HUES48 (cell line): ENCODE results near the gene FADD.

ENCODE experiments used
- H3K27ac ChIP-seq: one replicate; pipeline ENCODE4 v1.7.0; 2013; ENCODE audit warnings: low read depth, low read length, inconsistent platforms
- H3K27me3 ChIP-seq: 2 replicates; pipeline ENCODE4 v1.6.1; 2013; ENCODE audit warnings: mild to moderate bottlenecking, low read length; ENCODE audit not compliant: control insufficient read depth, insufficient read depth
- H3K36me3 ChIP-seq: 2 replicates; pipeline ENCODE4 v1.6.1; 2013; ENCODE audit warnings: low read length; ENCODE audit not compliant: control insufficient read depth, insufficient read depth
- H3K4me1 ChIP-seq: 2 replicates; pipeline ENCODE4 v1.6.1; 2013; ENCODE audit warnings: mild to moderate bottlenecking, low read length; ENCODE audit not compliant: control insufficient read depth, insufficient read depth
- H3K4me3 ChIP-seq: 2 replicates; pipeline ENCODE4 v1.5.1; 2013; ENCODE audit warnings: mild to moderate bottlenecking, low read depth, low read length
- H3K9ac ChIP-seq: 2 replicates; pipeline ENCODE4 v1.6.1; 2013; ENCODE audit warnings: mild to moderate bottlenecking, low read depth, low read length, moderate library complexity
- H3K9me3 ChIP-seq: 2 replicates; pipeline ENCODE4 v1.6.1; 2013; ENCODE audit warnings: low read length; ENCODE audit not compliant: control insufficient read depth, insufficient read depth

The FADD gene

GRCh38 chr11:70202920-70203750, at the start of gene FADD:
Gene FADD, plus strand, starts transcription at chr11:70203296. Its CDS starts 164 bp downstream, at chr11:70203460.
- Histone ChIP-seq H3K27me3 (no peaks in the 10 kb centered on the region), H3K9ac (peak within 1 kb of the TSS; percentile 88), H3K9me3 (no peaks in the 10 kb centered on the region), H3K4me3 (peak within 1 kb of the TSS; percentile 94), H3K27ac (peak within 1 kb of the TSS; percentile 94), H3K4me1 (peaks cover 11% of the 10 kb centered on the region), H3K36me3 (peaks cover 35% of the 10 kb centered on the region)

- no peaks in the 10 kb centered on the region; the same call in 1 of the 2 replicates for H3K27me3 ChIP-seq
- H3K4me1 ChIP-seq, result no peaks in the 10 kb centered on the region
- H3K36me3 ChIP-seq, result no peaks in the 10 kb centered on the region
- H3K27ac ChIP-seq, result no peak overlapping the region
- H3K9me3 ChIP-seq, result no peaks in the 10 kb centered on the region
- no peak overlapping the region for H3K4me3 ChIP-seq
- no peak overlapping the region for H3K9ac ChIP-seq
Observed at GRCh38 chr11:70155386-70155785, 47.7 kb upstream of the FADD start.

- Histone ChIP-seq H3K9me3 (no peaks in the 10 kb centered on the region), H3K4me1 (no peaks in the 10 kb centered on the region), H3K36me3 (no peaks in the 10 kb centered on the region), H3K27me3 (no peaks in the 10 kb centered on the region; the same call in 1 of the 2 replicates), H3K27ac (no peak overlapping the region), H3K4me3 (no peak overlapping the region), H3K9ac (no peak overlapping the region)
Observed at GRCh38 chr11:70156291-70157037, 46.6 kb upstream of the FADD start.

DNA sequence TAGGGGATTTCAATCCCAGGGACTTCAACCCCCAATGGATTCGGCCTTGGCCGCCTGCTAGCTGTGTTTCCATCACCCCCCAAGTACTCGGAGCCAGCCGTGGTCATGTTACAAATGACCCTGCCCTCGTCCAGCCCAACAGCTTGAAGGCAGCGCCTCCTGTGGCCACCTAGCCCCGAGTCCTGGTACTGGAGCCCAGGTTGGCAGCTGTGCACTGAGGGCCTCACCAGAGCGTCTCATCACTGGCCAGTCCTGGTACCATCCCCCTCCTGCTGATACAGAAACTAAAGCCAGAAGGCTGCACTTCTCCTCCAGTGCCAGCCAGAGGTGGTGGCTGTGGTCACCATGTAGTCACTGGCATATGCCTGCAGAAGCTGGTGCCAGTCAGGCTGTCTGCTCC, 44.9 kb upstream of the FADD start:
- Histone ChIP-seq H3K9me3 (no peaks in the 10 kb centered on the region), H3K27ac (no peak overlapping the region), H3K9ac (no peak overlapping the region), H3K4me1 (no peaks in the 10 kb centered on the region), H3K4me3 (no peak overlapping the region), H3K36me3 (no peaks in the 10 kb centered on the region), H3K27me3 (no peaks in the 10 kb centered on the region; the same call in 1 of the 2 replicates)

- no peaks in the 10 kb centered on the region for H3K36me3 ChIP-seq
- H3K4me3 ChIP-seq, result no peak overlapping the region
- no peak overlapping the region for H3K27ac ChIP-seq
- H3K9me3 ChIP-seq, result no peaks in the 10 kb centered on the region
- no peaks in the 10 kb centered on the region for H3K27me3 ChIP-seq
- H3K4me1 ChIP-seq, result no peaks in the 10 kb centered on the region
- H3K9ac ChIP-seq, result no peak overlapping the region
Observed at GRCh38 chr11:70158757-70159389, 44.2 kb upstream of the FADD start.

DNA sequence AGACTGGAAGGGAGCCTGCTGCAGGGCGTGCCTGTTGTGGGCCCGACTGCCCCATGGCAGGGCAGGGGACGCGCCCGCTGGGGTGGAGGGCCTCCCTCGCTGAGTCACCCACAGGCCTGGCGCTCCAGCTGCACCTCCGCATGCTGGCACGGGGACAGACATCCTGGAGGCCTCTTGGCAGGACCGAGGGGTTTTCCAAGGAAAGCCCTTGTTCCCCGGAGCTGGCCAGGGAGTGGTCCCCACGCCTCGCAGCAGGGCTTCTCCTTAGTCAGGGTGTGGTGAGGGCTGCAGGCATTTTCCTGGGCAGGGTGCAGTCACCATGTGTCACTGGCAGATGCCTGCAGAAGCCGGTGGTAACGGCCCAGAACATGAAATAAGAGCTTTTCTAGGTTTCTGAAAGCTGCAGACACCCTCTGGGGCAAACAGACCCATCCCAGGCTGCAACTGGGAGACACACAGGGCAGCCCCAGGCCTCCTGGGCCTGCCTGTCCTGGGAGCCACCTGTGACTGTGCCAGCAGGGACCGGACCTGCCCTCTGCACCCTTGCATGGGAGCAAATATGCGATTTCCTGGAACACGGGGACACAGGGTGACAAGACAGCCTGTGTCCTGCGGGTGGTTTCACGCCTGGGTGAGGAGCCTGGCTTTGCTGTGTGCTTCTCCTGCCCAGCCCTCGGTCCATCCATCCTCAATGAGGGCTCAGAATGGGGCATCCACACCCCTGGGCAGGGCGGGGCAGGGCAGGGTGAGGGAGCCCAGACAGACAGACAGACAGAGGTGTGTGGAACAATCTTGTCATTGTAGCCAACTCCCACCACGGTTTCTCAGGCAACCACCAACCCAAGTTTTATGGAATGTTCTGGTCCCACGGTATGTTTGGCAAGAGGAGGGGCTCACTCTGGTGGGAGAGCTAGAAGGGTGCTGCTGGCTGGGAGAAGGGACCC, 43.2 kb upstream of the FADD start:
- Histone ChIP-seq H3K9me3 (no peaks in the 10 kb centered on the region), H3K36me3 (no peaks in the 10 kb centered on the region), H3K4me3 (no peak overlapping the region), H3K4me1 (no peaks in the 10 kb centered on the region), H3K27ac (no peak overlapping the region), H3K27me3 (no peaks in the 10 kb centered on the region), H3K9ac (no peak overlapping the region)

DNA sequence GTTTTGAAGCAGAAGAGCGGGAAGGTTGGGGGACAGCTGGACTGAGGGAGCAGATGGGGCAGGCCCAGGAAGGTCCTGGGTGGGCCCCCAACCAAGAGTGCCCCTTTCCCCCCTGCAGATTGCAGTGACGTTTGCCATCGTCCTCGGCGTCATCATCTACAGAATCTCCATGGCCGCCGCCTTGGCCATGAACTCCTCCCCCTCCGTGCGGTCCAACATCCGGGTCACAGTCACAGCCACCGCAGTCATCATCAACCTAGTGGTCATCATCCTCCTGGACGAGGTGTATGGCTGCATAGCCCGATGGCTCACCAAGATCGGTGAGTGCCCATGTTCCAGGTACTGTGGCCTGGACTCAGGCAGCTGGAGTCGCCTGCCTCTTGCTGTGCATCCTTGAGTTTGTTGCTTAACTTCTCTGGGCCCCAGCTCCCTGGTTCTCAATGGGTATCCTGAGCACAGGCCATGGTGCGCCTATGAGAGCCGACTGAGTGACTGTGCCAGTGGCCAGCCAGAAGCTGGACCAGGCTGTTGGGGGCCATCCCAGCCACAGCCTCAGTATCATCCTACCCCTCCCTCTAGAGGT, 42.0 kb upstream of the FADD start:
- Histone ChIP-seq H3K9ac (no peak overlapping the region), H3K27ac (no peak overlapping the region), H3K27me3 (no peaks in the 10 kb centered on the region)

DNA sequence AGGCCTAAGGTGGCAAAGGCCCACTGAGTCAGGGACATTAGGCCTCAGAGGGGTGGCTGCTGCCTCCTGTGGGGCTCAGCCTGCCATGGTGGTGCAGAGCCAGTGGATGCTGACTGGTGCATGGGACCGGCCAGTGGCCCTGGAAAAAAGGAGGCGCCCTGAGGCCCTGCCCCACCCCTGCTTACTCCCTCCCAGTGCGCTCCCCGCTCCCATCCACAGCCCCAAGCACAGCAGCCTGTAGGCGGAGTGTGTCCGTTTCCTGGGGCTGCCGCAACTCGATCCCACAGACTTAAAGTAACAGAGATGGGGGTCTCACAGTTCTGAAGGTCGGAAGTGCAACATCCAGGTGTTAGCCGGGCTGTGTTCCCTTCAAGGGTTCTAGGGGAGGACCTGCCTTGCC, 38.4 kb upstream of the FADD start:
- Histone ChIP-seq H3K9me3 (no peaks in the 10 kb centered on the region), H3K27me3 (no peaks in the 10 kb centered on the region), H3K9ac (no peak overlapping the region), H3K4me3 (no peak overlapping the region), H3K27ac (no peak overlapping the region), H3K4me1 (no peaks in the 10 kb centered on the region), H3K36me3 (no peaks in the 10 kb centered on the region)

More for the DNA sequence above, 42.0 kb upstream of the FADD start:
- Histone ChIP-seq H3K4me3 (no peak overlapping the region), H3K4me1 (no peaks in the 10 kb centered on the region), H3K36me3 (no peaks in the 10 kb centered on the region), H3K9me3 (no peaks in the 10 kb centered on the region)

DNA sequence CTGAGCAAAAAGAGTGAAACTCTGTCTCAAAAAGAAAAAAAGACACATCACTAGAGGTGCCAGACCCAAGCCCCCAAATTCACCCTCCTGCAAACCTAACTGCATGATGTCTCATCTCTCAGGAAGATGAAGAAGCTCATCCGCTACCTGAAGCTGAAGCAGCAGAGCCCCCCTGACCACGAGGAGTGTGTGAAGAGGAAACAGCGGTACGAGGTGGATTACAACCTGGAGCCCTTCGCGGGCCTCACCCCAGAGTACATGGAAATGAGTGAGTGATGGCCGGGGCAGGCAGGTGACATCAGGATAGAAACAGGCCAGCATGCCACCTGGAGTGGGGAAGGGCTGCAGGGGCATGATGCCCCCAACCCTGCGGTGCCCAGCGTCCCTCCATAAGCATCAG, 36.0 kb upstream of the FADD start:
- H3K9me3 ChIP-seq, result no peaks in the 10 kb centered on the region
- no peaks in the 10 kb centered on the region for H3K27me3 ChIP-seq
- H3K27ac ChIP-seq, result no peak overlapping the region
- H3K4me1 ChIP-seq, result no peaks in the 10 kb centered on the region
- H3K4me3 ChIP-seq, result no peak overlapping the region
- H3K9ac ChIP-seq, result no peak overlapping the region
- no peaks in the 10 kb centered on the region for H3K36me3 ChIP-seq
